Ecto neural progenitor cell (in vitro differentiated cells): ENCODE measurements around the gene PSMD12.
"Not testable (repeated sequence)": the region's sequence is repeated elsewhere in the genome, so short reads cannot be mapped to it uniquely, and the experiment has no call there.

Source experiments
- DNase-seq: peaks from one replicate; pipeline ENCODE4 v3.0.0-alpha.2; 2018; ENCODE audit warnings: low spot score

The PSMD12 gene

DNA sequence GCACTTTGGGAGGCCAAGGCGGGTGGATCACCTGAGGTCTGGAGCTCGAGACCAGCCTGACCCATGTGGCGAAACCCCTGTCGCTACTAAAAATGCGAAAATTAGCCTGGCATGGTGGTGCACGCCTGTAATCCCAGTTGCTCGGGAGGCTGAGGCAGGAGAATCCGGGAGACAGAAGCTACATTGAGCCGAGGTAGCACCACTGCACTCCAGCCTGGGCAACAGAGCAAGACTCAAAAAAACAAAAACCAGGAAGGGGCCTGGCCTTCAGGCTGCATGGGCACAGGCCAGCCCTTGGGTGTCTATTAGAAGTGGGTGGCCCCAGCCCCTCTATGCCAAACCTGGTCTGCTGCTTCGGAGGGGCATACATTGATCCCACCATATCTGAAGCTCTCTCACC lies 56.0 kb downstream of the PSMD12 start:
- no peak for DNase-seq

DNA sequence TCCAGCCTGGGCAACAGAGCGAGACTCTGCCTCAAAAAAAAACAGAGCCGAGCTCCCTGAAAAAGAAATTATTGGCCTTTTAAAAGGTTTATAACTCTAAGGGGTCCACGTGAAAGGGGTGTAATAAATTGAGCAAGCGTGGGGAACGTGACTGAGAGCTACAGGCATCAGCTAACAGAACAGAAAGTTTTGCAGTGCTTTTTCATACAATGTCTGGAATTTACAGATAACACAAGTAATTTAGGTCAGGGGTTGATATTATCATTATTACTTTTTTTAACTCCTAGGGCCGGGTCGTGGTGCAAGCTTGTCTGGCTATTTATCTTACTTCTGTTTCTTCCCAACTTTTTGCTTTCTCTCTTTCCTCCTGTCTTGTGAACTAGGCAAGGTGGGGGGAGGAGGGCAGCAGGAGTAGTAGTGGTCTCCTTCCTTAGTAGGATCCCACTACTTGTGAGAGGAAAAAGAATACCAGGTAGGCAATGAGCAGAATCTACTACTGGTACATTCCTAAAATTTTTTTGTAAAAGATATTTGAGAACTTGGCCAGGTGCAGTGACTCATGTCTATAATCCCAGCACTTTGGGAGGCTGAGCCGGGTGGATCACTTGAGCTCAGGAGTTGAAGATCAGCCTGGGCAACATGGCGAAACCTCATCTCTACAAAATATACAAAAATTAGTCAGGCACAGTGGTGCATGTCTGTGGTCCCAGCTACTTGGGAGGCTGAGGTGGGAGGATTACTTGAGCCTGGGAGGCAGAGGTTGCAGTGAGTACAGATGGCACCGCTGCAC lies 60.7 kb downstream of the PSMD12 start:
- not testable (repeated sequence) for DNase-seq

- DNase-seq: no peak
Observed at GRCh38 chr17:67297454-67297960, 68.9 kb downstream of the PSMD12 start.

- no peak for DNase-seq
Observed at GRCh38 chr17:67294451-67295199, 71.8 kb downstream of the PSMD12 start.

DNA sequence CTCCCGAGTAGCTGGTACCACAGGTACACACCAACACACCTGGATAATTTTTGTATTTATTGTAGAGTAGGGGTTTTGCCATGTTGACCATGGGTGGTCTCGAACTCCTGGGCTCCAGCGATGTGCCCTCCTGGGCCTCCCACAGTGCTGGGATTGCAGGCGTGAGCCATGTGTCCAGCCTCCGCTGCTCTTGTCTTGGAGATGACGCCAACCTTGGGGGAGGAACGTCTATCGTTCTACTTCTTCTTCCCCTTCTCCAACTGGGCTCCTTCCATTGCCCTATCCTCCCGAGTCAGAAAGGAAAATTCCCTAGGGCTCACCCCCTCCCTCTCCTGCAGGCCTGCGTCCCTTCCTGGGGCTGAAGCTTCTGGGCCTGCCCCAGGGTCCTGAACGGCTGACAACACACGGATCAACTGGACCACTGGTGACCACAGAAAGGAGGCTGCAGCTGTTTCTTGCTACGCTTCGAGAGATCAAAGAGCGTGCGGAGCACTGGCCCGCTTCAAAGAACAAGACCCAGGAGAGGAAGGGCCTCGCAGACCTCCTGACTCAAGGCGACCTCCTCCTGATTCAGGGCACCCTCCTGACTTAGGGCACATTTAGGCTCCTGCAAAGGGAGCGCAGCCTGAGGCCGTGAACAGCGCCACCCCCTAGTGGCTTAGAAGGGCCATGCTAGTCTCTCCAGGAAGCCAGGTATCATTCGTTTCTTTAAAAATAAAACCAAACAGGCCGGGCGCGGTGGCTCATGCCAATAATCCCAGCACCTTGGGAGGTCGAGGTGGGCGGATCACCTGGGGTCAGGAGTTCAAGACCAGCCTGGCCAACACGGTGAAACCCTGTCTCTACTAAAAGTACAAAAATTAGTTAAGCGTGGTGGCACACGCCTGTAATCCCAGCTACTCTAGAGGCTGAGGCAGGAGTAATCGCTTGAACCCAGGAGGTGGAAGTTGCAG lies 72.8 kb downstream of the PSMD12 start:
- peak; percentile 77 for DNase-seq

DNA sequence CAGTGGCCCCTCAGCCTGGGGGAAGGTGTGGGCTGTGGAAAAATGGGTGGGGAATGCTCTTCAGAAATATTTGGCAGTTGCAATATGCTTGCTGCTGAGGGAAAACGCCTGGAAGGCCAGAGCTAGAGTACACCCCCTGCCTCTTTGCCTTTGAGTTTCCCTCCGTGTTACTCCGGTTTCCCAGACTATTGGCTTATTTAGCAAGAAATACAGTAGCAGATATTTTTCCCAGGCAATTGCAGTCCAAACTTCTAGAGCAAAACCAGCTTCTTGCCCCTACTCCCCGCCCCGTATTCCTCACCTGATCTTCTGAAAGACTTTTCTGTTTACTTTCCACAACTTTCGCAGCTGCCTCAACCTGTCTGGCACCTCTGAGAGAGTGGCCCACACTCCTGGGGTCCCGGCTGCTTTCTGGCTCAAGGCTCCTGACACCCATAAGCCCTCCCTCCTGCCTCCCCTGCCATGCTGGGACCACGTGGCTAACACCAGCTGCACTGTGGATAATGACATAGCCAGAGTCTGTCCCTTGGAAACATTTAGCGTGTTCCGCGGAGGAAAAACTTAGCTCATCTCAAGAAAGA lies 75.6 kb downstream of the PSMD12 start:
- DNase-seq: no peak

DNA sequence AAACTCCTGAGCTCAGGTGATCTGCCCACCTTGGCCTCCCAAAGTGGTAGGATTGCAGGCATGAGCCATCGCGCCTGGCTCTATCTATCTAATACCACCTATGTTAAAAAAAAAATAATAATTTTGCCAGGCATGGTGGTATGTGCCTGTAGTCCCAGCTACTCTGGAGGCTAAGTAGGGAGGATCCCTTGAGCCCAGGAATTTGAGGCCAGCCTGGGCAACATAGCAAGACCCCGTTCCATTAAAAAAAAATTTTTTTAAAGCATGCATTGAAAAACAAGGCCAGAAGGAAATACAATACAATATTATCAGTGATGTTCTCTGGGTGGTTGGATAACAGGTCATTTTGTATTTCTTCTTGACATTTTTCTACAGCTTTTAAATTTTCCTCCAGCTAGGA lies 76.1 kb downstream of the PSMD12 start:
- no peak for DNase-seq

- no peak for DNase-seq
Observed at GRCh38 chr17:67289181-67289876, 77.0 kb downstream of the PSMD12 start.
